CD1c-positive myeloid dendritic cell (primary cell): ENCODE measurements around the gene MILR1.
"Not testable (repeated sequence)": the region's sequence is repeated elsewhere in the genome, so short reads cannot be mapped to it uniquely, and the experiment has no call there.

Experiments used
- DNase-seq: peaks from one replicate; pipeline ENCODE4 v3.0.0-alpha.2; 2016; ENCODE audit errors: extremely low spot score

The MILR1 gene

DNA sequence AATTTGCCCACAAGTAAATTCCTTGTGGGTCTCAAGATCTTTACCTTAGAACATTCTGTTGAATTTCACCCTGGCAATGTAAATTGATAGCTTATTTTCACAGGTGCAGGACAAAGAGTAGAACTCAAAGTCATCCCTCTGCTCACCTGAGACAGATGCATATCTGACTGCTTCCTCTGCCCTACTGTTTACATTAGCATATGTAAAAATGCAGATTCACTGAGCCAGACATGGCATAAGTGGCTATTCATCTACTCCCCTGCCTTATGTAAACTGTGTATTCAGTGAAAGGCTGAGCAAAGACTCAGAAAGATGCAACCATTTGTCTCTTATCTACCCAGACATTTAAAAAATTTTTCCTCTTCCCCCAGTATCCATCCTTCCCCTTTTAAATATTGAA is 22.3 kb upstream of the MILR1 start:
- DNase-seq = no peak

DNA sequence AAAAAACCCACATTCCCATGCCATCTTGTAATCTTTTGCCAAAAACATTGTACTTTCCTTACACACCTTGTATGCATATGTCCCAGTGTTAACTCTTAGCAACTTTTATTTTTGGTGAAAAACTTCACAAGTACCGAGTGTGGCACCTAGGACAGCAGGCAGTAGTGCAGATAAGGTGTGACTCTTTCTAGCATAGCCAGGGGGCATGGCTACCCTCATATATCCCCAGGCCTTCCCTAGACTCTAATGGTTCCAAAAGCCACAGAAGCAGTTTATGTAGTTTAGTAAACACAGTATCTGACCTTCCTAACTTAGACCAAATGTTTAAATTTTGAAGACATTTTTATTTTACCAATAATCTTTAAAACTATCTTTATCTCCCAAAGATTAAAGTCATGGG is 20.5 kb upstream of the MILR1 start:
- DNase-seq = no peak

DNA sequence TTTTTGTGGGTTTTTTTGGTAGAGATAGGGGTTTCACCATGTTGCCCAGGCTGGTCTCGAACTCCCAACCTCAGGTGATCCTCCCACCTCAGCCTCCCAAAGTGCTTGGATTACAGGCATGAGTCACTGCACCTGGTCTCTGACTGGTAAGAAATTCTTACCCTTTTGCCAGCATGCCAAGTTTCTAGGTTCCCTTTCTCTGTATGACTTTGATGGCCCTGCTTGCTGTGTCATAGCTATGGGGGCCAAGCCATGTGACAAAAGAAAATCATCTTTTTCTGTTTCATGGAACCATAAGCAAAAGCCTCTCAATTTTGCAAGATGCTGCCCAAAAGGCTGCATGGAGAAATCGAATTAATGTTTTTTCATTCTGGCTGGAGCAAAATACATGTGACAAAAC is 18.9 kb upstream of the MILR1 start:
- DNase-seq = peak; percentile 39

DNA sequence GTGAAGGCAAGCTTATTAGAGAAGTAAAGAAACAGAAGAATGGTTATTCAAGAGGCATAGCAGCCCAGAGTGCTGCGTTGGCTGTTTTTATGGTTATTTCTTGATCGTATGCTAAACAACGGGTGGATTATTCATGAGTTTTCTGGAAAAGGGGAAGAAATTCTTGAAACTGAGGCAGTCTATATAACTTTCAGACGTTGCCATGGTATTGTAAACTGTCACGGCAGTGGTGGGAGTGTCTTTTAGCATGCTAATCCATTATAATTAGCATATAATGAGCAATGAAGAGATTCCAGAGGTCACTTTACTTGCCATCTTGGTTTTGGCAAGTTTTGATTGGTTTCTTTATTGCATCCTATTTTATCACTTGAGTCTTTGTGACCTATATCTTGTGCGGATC is 17.4 kb upstream of the MILR1 start:
- DNase-seq = peak; percentile 31

DNA sequence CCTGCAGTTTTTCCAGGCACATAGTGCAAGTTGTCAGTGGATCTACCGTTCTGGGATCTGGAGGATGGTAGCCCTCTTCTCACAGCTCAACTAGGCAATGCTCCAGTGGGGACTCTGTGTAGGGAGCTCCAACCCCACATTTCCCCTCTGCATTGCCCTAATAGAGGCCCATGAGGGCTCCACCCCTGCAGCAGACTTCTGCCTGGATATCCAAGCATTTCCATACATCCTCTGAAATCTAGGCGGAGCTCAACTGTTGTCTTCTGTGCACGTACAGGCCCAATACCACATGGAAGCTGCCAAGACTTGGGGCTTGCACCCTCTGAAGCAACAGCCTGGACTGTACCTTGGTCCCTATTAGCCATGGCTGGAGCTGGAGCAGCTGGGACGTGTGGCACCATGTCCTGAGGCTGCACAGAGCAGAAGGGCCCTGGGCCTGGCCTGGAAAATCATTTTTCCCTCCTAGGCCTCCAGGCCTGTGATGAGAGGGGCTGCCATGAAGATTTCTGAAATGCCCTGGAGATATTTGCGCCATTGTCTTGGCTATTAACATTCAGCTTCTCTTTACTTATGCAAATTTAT is 10.9 kb upstream of the MILR1 start:
- DNase-seq = no peak

DNA sequence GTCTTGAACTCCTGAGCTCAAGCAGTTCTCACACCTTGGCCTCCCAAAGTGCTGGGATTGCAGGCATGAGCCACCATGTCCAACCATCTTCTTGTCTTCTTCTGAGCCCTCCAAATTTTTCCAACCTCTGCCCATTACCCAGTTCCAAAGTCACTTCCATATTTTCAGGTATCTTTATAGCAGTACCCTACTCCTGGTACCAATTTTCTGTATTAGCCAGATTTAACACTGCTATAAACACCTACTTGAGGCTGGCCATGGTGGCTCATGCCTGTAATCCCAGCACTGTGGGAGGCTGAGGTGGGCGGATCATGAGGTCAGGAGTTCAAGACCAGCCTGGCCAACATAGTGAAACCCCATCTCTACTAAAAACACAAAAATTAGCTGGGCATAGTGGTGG is 9.4 kb upstream of the MILR1 start:
- not testable (repeated sequence) for DNase-seq

DNA sequence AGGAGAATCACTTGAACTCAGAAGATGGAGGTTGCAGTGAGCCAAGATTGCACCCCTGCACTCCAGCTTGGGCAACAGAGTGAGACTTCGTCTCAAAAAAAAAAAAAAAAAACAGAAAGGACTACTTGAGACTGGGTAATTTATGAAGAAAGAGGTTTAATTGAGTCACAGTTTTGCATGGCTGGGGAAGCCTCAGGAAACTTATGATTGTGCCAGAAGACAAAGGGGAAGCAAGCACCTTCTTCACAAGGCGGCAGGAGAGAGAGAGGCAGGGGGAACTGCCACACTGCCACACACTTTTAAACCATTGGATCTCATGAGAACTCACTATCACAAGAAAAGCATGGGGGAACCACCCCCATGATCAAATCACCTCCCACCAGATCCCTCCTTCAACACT is 9.0 kb upstream of the MILR1 start:
- DNase-seq = peak; percentile 48

DNA sequence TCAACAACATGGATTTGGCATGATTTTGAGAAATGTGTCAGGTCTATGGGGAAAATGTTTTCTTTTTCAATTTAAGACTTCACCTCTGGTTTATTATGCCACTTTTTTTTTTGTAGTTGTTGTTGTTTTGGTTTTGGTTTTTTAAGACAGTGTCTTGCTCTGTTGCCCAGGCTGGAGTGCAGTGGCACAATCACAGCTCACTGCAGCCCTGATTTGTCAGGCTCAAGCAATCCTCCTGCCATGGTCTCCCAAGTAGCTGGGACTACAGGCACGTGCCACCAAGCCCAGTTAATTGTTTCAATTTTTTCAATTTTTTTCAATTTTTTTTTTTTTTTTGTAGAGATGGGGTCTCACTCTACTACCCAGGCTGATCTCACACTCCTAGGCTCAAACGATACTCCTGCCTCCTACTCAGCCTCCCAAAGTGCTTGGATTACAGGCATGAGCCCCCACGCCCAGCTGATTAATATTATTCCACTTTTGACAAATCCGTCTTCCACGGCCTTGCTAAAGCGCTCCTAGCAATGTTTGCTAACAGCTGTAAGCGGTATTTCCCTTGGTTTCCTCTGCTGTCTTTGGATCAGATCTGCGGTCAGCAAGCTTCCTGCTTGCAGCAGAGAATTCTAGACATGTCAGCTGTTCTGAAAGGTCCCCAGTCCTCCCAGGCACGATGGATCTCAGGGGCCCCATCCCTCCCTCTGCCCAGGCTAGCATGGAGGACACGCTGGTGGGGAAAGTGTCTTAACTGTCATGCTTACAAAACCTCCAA is 7.0 kb upstream of the MILR1 start:
- DNase-seq = peak; percentile 82

DNA sequence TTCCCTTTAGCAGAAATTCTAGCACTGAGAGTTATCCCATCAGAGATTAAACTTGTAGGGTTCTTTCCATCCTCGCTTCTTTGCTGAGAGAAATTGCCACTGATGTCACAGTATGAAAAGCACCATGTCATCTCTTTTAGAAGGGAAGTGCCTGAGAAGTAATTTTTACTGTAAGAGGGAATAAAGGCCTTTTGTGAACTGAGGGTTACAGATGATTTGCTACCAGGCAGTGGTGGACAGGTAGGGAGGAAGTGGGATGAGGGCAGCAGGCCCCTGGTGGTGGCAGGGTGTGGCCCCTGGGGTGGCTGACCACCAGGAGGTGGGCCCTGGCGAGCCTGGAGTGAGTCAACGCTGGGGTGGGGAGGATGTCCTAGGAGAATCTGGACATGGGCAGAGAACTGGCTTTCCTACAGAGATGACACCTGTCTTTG is 6.4 kb upstream of the MILR1 start:
- DNase-seq = no peak

DNA sequence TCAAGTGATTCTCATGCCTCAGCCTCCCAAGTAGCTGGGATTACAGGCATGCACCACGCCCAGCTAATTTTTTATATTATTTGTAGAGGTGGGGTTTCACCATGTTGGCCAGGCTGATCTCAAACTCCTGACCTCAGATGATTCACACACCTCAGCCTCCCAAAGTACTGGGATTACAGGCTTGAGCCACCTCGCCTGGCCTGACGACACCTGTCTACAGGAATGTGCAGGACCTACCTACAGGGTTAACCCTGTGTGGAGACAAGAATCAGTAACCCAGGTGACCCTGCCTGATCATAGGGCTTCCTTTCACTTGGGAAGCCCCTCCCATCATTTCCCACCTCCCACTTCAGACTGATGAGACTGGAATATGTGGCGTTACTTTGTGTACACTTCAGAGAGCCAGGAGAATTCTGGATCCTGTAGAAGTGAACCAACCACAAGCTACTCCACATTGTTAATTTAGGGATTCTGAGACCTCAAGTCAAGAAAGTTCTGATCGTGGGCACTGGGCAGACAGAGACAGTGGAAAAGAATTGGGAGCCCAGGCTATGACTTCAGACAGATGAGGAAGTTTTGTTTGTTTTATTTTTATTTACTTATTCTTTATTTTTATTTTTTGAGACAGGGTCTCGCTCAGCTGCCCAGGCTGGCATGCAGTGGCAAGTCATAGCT is 5.7 kb upstream of the MILR1 start:
- no peak for DNase-seq

DNA sequence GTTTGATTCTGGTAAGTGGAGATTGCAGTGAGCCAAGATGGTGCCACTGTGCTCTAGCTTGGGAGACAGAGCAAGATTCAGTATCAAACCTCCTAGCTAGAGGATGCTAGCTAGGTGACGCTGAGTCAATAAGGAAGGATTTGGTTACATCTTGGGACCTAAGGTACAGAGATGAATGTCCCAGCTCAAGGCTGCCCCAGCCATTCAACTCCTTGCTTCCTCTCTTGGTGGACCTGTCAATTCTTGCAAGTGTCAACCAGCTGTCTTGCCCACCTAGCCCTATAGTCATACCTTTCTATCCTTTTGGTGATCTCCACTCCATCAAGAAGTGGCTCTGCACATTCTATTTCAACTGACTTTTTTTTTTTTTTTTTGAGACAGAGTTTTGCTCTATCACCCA is 1.4 kb upstream of the MILR1 start:
- no peak for DNase-seq

DNA sequence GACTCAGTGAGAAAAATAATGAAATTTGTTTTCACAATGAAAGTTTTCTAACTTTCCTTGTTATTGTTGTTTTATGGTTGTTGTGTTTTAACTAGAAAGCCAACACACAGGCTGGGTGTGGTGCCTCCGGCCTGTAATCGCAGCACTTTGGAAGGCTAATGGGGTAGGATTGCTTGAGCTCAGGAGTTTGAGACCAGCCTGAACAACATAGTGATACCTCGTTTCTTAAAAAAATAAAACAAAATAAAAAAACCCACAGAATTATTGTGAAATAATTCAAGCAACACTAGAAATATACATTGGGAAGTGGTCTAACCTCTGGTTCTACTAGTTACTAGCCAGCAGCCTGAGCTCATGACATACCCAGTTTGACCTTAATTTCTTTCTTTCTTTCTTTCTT is 630 bp downstream of the MILR1 start:
- DNase-seq = peak; percentile 53

DNA sequence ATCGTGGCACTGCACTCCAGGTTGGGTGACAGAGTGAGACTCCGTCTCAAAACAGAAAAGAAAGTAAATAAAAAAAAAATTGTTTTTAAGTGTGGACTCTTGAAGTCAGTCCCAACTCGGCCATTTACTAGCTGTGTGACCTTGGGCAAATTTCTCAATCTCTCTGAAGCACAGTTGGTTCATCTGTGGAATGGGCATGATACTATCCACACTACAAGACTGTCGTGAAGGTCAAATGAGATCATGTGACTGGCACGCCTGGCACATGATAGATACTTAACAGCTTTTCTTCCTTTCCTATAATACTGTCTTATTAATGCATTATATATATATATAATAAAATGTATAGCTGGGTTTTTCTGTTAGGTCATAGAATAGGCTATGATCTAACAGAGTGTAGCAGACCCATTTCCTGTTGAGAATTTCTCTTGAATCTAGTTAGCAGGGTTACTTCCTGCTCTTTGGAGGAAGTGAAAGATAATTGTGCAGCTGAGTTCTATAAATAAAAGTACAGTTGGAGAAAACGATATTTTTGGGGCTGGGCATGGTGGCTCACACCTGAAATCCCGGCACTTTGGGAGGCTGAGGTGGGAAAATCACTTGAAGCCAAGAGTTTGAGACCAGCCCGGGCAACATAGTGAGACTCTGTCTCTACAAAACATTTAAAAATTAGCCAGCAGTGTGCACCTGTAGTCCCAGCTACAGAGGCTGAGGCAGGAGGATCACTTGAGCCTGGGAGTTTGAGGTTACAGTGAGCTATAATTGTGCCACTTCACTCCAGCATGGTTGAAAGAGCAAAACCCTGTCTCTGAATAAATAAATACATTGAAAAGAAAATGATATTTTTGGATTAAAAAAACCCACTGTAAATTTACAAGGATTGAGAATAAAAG is 7.3 kb downstream of the MILR1 start:
- peak; percentile 83 for DNase-seq

DNA sequence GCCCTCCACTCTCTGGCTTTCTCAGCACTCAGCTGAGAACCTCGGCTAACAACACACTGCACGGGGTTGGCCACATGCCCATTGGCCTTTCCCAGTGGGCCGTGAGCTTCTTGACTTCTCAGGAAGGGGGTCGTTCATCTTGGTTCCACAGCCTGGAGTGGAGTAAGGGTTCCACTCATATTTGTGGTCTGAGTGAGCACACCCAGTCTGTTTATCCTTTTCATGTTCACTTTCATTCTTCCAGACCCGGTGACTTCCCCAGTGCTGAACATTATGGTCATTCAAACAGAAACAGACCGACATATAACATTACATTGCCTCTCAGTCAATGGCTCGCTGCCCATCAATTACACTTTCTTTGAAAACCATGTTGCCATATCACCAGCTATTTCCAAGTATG is 8.2 kb downstream of the MILR1 start:
- no peak for DNase-seq

DNA sequence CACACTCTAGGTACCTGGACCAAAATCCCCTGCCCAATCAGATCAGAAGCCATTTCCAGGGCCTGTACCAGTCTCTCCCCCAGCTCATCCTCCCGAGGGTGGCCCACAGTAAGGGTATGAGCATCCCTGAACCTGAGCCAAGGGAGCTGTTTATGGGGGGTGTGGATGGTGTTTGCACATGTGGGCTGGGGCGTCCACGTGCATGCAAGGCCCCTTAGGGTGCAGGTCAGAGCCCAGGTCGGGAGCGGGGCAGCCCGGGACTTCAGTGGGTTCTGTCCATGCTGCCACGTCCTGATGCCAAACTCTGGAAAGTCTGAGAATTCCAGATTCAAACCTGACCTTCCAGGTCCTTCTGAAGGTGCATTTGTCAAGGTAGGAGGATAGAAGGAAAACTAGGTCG is 9.8 kb downstream of the MILR1 start:
- no peak for DNase-seq

DNA sequence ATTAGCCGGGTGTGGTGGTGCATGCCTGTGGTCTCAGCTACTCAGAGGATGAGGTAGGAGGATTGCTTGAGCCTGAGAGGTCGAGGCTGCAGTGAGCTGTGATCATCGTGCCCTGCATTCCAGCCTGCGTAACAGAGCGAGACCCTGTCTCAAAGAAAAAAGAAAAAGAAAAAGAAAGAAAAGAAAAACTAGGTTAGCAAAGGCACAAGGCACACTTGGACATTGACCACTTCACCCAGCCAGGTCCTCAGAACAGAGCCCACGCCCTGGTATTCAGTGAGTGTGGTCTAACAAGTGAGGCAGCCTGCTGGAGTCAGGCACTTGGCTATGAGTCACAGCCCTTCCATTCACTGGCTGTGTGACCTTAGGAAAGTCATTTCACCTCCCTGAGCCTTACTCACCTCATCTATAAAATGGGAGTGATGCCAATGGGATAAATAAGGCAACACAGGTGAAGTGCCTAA is 10.4 kb downstream of the MILR1 start:
- no peak for DNase-seq

DNA sequence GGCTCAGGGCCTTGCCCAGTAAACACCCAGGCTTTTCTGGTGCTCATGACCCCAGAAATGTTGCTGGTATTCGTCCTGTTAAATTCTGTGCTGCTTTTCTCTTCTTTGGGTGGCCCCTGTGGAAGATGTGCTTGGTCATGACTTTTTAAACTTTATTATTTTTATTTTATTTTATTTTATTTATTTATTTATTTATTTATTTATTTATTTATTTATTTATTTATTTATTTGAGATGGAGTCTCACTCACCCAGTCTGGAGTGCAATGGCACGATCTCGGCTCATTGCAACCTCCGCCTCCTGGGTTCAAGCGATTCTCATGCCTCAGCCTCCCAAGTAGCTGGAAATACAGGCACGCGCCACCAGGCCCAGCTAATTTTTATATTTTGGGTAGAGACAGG is 10.9 kb downstream of the MILR1 start:
- not testable (repeated sequence) for DNase-seq

DNA sequence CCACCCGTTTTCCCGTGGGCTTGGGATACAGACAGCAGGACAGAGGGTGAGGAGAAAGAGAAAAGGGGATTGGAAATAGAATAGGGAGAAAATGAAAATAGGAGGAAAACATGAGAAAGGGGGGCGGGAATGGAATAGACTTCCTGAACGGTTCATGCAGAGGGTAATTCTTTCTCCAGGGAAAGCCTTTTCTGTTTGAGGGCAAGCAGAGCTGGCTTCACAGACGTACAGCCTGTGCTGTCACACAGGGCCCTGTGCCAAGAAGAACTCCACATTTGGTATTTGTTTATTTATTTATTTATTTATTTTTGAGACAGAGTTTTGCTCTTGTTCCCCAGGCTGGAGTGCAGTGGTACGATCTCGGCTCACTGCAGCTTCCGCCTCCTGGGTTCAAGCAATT is 12.0 kb downstream of the MILR1 start:
- DNase-seq = no peak

DNA sequence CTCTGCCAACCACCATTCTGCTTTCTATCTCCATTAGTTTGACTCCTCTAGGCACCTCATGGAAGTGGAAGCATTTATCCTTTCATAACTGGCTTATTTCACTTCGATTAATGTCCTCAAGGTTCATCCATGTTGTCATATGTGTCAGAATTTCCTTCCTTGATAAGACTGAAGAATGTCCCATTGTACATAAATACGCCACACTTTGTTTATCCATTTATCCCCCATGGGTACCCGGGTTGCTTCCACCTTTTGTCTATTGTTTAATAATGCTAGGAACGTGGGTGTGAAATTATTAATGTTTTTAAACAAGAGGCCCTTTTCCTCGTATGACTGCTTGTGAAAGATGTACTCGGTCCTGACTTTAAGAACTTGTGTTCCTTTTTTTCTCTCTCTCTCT is 12.9 kb downstream of the MILR1 start:
- DNase-seq = no peak

DNA sequence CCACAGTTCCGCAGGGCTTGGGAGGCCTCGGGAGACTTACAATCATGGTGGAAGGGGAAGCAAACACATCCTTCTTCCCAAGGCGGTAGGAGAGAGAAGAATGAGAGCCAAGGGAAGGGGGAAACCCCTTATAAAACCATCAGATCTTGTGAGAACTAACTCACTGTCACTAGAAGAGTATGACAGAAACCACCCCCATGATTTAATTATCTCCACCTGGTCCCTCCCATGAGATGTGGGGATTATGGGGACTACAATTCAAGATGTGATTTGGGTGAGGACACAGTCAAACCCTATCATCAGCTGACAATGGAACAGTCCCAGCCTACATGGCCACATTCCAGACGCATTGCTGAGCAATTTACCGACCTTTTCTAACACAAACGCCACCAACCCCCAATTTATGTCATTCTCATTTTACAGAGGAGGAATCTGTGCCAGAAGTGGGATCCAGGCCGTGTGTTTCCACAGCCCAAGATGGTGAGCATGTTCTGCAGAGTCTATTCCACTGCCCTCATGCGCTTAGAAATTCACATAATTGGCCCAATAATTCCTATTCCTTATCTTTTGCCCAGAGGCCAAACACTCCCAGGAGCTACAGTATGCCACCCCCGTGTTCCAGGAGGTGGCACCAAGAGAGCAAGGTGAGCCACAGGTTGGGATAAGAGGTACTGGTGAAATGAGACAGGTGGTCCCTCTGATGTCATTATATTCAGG is 17.3 kb downstream of the MILR1 start:
- DNase-seq = no peak

DNA sequence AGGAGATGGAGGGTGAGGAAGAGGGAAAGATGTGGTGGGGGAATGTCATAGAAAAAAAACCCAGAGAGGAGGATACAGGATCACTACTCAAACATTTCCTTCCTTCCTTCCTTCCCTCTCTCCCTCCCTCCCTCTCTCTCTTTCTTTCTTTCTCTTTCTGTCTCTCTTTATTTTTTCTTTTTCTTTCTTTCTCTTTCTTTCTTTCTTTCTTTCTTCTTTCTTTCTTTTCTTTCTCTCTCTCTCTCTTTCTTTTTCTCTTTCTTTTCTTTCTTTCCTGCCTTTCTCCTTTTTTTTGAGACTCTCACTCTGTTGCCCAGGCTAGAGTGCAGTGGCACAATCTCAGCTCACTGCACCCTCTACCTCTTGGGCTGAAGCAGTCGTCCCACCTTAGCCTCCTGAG is 17.9 kb downstream of the MILR1 start:
- not testable (repeated sequence) for DNase-seq
